ENCODE results near the gene TLX1.

GRCh38 chr10:101101372-101101881, 29.7 kb upstream of the TLX1 start:
- TF ChIP-seq POLR2AphosphoS5 (IDR thresholded peaks at IDR 0.05; ENCODE audit: borderline replicate concordance, low read depth, low read length), result no peak
- TF ChIP-seq EZH2 (IDR thresholded peaks at IDR 0.05), result no peak
